ENCODE data around the gene NGEF. TPM values are rescaled to one million over a fixed set of nuclear protein-coding genes. Genes with fewer than 3 reads are reported as not detected.

Gene NGEF
- 10 to 100 TPM in 4 of 8 experiments, 1 to 10 TPM in 4; 5.3 to 47.0 (median 8.4) TPM for total RNA-seq

- Histone ChIP-seq H3K27ac (no peak within 1 kb of the TSS), H3K4me1 (replicated peaks in 1 of 2) (no peaks in the 10 kb centered on the region), H3K4me3 (no peak within 1 kb of the TSS)
- in situ Hi-C loops (cut with MboI; ENCODE audit: low pct_unique_long_range_greater_than_20kb in 2 of 9, low sequenced_read_pairs in 9 of 9, unreplicated experiment in 9 of 9): no loop called here
- 28 to 96% (median 73%) methylated on average over 1 to 7 of the region's 12 CpGs; no CpG with 5 or more reads in 3 of the 10 experiments for WGBS, 10 experiments
- no peak for ATAC-seq (replicated peaks in 6 of 8)
These were observed at the start of gene NGEF for GRCh38 chr2:233013027-233013461. NGEF (minus strand) TSS chr2:233013256; CDS start chr2:232974890, 38,366 bp downstream.

- in situ Hi-C loops (cut with MboI; ENCODE audit: low pct_unique_long_range_greater_than_20kb in 2 of 9, low sequenced_read_pairs in 9 of 9, unreplicated experiment in 9 of 9): no loop called here
- 50 to 92% (median 82%) methylated on average over 1 to 2 of the region's 4 CpGs; no CpG with 5 or more reads in 6 of the 10 experiments for WGBS, 10 experiments
- ATAC-seq (replicated peaks in 6 of 8): no peak
- peaks cover 0 to 16% of the 10 kb centered on the region in 2 donors for H3K4me1 ChIP-seq (replicated peaks in 1 of 2)
- no peak overlapping the region for H3K4me3 ChIP-seq
- H3K27ac ChIP-seq: no peak overlapping the region
These were observed 49.4 kb upstream of the NGEF start for GRCh38 chr2:233062451-233062850.

DNA sequence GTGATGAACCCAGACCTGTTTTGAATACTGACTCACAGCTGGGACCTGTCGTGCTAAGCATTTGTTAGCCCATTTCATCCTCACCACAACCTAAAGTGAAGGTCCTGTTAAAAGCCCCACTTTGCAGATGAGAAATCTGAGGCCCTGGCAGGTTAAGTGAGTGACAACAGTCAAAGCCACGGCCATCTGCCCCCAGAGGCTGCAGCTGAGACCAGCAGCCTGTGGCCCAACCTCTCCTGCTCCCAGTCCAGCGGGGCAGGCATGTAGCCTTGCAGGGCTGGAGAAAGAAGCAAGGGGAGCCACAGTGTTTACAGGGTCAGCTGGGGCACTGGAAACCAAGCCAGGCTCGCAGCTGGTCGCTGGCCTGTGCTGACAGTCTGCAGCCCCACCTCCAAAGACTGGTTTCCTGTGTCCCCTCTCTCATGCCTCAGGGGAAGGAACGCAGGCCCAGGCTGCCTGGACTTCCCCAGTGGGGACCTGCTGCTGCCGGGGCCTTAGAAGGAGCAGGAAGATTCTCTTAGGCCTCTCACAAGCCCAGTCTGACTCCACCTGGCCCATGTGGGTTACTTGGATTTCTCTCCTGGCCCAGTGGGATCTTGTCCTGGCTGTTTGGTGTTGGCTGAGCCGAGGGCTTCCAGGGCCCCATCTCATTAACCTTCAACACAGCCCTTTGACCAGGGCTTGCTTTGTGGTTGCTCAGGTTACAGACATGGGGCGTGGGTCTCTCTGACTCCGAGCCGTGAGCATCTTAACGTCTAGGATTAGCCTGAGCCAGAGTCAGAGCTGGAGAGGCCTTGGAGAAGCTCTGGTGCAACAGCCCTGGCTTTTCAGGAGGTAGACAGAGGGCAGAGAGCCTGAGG lies 48.8 kb upstream of the NGEF start:
- ATAC-seq (replicated peaks in 6 of 8): peak in 4 of 8 experiments; percentile 31 to 50 (median 38)
- 0 to 53% (median 40%) methylated on average over 1 to 7 of the region's 12 CpGs; no CpG with 5 or more reads in 2 of the 10 experiments for WGBS, 10 experiments
- in situ Hi-C loops (cut with MboI; ENCODE audit: low pct_unique_long_range_greater_than_20kb in 2 of 9, low sequenced_read_pairs in 9 of 9, unreplicated experiment in 9 of 9): no loop called here
- H3K4me1 ChIP-seq (replicated peaks in 1 of 2): peaks cover 0 to 16% of the 10 kb centered on the region in 2 donors
- H3K27ac ChIP-seq: no peak overlapping the region
- H3K4me3 ChIP-seq: no peak overlapping the region

GRCh38 chr2:233060980-233061590 lies 48.0 kb upstream of the NGEF start:
- Histone ChIP-seq H3K27ac (no peak overlapping the region), H3K4me3 (no peak overlapping the region), H3K4me1 (replicated peaks in 1 of 2) (peaks cover 0 to 16% of the 10 kb centered on the region in 2 donors)
- WGBS, 10 experiments: 60 to 100% (median 97%) methylated on average over 1 to 3 of the region's 10 CpGs; no CpG with 5 or more reads in 4 of the 10 experiments
- no peak for ATAC-seq (replicated peaks in 6 of 8)
- in situ Hi-C loops (cut with MboI; ENCODE audit: low pct_unique_long_range_greater_than_20kb in 2 of 9, low sequenced_read_pairs in 9 of 9, unreplicated experiment in 9 of 9): no loop called here

DNA sequence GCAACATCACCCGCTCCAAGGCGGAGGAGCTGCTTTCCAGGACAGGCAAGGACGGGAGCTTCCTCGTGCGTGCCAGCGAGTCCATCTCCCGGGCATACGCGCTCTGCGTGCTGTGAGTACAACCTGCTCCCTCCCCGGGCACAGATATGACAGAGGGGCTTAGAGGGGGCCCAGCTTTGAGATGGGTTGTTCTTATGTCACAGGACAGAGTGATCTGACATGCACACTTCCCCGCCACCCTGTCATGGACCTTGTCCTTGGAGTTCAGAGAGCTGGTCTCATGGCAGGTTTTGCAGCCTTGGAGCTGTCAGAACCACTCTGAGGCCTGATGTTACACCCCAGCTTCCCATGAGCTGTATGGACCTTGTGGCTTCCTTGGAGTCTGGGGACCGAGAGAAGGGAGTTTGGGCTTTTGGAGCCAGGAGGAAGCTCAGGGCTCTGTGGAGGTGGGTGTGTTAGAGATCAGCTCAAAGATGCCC lies 47.5 kb upstream of the NGEF start:
- ATAC-seq (replicated peaks in 6 of 8): no peak
- in situ Hi-C loops (cut with MboI; ENCODE audit: low pct_unique_long_range_greater_than_20kb in 2 of 9, low sequenced_read_pairs in 9 of 9, unreplicated experiment in 9 of 9): no loop called here
- 80 to 100% methylated on average over 1 of the region's 13 CpGs; no CpG with 5 or more reads in 8 of the 10 experiments for WGBS, 10 experiments

DNA sequence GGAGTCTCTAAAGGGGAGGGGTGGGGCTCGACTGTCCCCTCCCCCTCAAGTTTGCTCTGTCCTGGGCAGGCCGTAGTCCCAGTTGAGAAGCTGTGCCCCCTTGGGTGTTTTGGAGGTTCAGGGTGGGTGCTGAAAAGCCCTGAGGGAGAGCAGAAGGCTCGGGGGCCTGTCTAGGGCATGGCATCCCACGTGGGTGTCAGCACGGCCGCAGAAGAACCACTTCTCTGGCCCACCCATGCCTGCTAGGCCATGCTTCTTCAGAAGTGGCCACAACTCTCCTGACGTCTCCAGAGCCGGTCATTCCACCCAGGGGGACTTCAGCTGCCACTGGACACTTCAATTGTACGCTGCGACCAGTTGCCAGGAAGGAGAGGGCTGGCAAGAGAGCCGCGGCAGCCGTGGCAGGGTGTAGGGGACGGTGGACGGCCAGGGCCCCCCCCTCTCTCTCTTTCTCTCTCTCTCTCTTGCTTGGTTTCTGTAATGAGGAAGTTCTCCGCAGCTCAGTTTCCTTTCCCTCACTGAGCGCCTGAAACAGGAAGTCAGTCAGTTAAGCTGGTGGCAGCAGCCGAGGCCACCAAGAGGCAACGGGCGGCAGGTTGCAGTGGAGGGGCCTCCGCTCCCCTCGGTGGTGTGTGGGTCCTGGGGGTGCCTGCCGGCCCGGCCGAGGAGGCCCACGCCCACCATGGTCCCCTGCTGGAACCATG lies 46.9 kb upstream of the NGEF start, which contains the start of gene INPP5D:
INPP5D (plus strand) TSS at position 546 of the 704 bp plus-strand sequence; CDS start at position 683, 137 bp downstream.
- WGBS, 10 experiments: 63 to 100% (median 82%) methylated on average over 1 to 8 of the region's 26 CpGs; no CpG with 5 or more reads in 5 of the 10 experiments
- ATAC-seq (replicated peaks in 6 of 8): no peak
- H3K4me3 ChIP-seq: no peak within 1 kb of the TSS
- in situ Hi-C loops (cut with MboI; ENCODE audit: low pct_unique_long_range_greater_than_20kb in 2 of 9, low sequenced_read_pairs in 9 of 9, unreplicated experiment in 9 of 9): no loop called here
- H3K4me1 ChIP-seq (replicated peaks in 1 of 2): peaks cover 0 to 16% of the 10 kb centered on the region in 2 donors
- H3K27ac ChIP-seq: no peak within 1 kb of the TSS

More for the DNA sequence above, 47.5 kb upstream of the NGEF start:
- Histone ChIP-seq H3K4me3 (no peak overlapping the region), H3K4me1 (replicated peaks in 1 of 2) (peaks cover 0 to 16% of the 10 kb centered on the region in 2 donors), H3K27ac (no peak overlapping the region)

DNA sequence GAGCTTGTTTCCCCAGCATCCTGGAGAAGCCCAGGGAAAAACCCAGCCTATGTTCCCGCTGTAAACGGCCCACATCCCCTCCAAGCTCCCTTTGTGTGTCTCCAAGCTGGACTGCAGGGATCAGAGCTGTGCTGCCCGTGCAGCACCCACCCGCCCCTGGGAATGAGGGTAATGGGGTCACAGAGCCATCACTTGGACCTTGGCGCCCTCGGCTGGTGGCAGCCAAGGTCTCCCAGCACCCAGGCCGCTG lies 46.4 kb upstream of the NGEF start:
- no peak overlapping the region for H3K4me3 ChIP-seq
- in situ Hi-C loops (cut with MboI; ENCODE audit: low pct_unique_long_range_greater_than_20kb in 2 of 9, low sequenced_read_pairs in 9 of 9, unreplicated experiment in 9 of 9): no loop called here
- ATAC-seq (replicated peaks in 6 of 8): no peak
- no peak overlapping the region for H3K27ac ChIP-seq
- H3K4me1 ChIP-seq (replicated peaks in 1 of 2): peaks cover 0 to 16% of the 10 kb centered on the region in 2 donors
- WGBS, 10 experiments: 100% methylated on average over 1 of the region's 7 CpGs; no CpG with 5 or more reads in 9 of the 10 experiments

DNA sequence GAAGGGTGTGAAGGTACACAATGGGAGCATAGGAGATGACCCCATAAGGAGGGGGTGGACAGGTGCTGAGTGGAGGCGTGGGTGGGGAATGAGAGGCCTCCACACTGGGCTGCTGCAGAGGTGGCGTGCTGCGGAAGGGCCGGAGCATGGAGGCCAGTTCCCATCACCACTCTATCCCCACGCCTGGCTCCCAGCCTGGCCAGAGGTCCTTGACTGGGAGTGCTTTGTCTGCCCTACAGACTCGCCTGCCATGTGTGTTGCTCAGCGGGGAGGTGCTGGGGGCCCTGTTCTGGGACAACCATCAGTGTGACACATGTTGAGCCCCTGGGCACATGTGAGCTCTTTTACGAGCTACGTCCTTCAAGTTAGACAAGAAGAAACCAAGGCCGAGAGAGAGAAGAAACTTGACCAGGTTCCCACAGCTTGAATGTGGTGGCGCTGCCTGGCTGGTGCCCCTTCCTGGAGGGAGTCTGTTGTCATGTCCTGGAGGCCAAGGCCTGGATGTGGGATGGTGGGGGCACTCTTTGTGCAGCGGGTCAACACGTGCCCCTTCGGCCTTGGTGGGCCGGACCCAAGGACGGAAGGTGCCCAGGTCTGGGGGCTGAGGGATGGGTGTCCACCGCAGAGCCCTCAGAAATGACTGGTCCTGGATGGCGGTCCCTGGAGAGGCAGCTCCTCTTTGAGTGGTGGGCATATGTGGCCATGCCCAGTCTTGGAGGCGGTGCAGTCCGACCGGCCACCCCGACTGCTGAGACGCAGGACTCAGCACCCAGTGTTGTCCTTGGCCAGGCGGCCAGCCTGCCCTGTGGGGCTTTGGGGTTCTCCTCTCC lies 45.9 kb upstream of the NGEF start:
- in situ Hi-C loops (cut with MboI; ENCODE audit: low pct_unique_long_range_greater_than_20kb in 2 of 9, low sequenced_read_pairs in 9 of 9, unreplicated experiment in 9 of 9): no loop called here
- ATAC-seq (replicated peaks in 6 of 8): no peak
- no peak overlapping the region for H3K27ac ChIP-seq
- peaks cover 0 to 16% of the 10 kb centered on the region in 2 donors for H3K4me1 ChIP-seq (replicated peaks in 1 of 2)
- no peak overlapping the region for H3K4me3 ChIP-seq
- 92 to 100% (median 100%) methylated on average over 2 to 5 of the region's 24 CpGs; no CpG with 5 or more reads in 5 of the 10 experiments for WGBS, 10 experiments

- no peak overlapping the region for H3K4me3 ChIP-seq
- H3K27ac ChIP-seq: no peak overlapping the region
- 27 to 100% (median 80%) methylated on average over 1 to 2 of the region's 6 CpGs; no CpG with 5 or more reads in 3 of the 10 experiments for WGBS, 10 experiments
- in situ Hi-C loops (cut with MboI; ENCODE audit: low pct_unique_long_range_greater_than_20kb in 2 of 9, low sequenced_read_pairs in 9 of 9, unreplicated experiment in 9 of 9): no loop called here
- peaks cover 0 to 14% of the 10 kb centered on the region in 2 donors for H3K4me1 ChIP-seq (replicated peaks in 1 of 2)
- ATAC-seq (replicated peaks in 6 of 8): peak in 3 of 8 experiments; percentile 35 to 55 (median 54)
These were observed 44.0 kb upstream of the NGEF start for GRCh38 chr2:233056961-233057605.

DNA sequence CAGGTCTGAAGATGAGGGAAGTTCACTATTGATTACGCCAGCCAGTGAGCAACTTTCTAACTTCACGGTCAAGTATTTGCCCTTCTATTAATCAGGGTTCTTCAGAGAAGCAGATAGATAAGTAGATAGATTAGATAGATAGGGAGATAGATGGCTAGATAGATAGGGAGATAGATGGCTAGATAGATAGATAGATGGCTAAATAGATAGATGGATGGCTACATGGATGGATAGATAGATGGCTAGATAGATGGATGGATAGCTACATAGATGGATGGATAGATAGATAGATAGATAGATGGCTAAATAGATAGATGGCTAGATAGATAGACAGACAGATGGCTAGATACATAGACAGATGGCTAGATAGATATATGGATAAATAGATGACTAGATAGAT lies 42.3 kb upstream of the NGEF start:
- Histone ChIP-seq H3K4me3 (no peak overlapping the region), H3K27ac (no peak overlapping the region), H3K4me1 (replicated peaks in 1 of 2) (no peaks in the 10 kb centered on the region)
- in situ Hi-C loops (cut with MboI; ENCODE audit: low pct_unique_long_range_greater_than_20kb in 2 of 9, low sequenced_read_pairs in 9 of 9, unreplicated experiment in 9 of 9): no loop called here
- no peak for ATAC-seq (replicated peaks in 6 of 8)
- WGBS, 10 experiments: 70 to 100% (median 93%) methylated on average over 1 to 2 of the region's 2 CpGs; no CpG with 5 or more reads in 1 of the 10 experiments

DNA sequence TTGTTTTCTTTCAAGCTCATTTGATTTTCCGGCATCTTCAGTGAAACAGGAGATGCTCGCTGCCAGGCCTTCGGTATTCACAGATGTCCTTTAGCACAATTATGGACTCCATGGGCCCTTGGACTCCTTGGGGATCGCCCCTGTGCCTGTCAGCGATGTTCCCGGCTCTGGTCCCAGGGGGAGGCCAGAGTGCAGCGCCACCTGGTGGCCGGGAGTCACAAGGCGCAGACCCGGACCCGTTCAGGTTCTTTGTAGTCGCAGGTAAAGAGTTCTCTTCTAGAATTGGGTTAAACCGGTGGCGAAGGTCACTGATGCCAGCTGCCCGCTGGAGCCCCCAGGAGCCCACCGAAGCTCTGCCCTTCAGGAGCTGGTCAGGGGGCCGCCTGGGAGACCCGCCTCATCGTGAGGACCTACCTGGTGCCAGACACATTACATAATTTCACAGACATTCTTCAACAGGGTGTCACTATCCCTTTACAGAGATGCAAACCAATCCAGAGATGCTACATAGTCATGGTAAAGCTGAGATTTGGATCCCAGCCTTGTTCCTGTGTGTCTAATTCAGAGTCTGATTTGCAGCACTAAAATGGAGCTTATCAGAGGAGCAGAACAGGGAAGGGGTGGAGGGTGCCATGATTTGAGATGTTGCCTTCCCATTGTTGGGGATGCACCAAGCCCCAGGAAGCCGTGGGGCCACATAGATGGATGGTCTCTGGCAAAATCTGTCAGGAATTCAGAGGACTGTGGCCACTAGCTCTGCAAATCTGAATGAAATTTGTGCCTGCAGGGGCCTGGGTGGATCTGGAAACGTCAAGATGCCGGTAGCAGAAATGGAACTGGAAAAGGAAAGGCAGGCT lies 41.1 kb upstream of the NGEF start:
- peak; percentile 19 to 84 (median 68) for ATAC-seq (replicated peaks in 6 of 8)
- WGBS, 10 experiments: 13 to 92% (median 39%) methylated on average over 2 to 14 of the region's 22 CpGs; no CpG with 5 or more reads in 1 of the 10 experiments
- Histone ChIP-seq H3K4me1 (replicated peaks in 1 of 2) (no peaks in the 10 kb centered on the region), H3K4me3 (no peak overlapping the region), H3K27ac (no peak overlapping the region)
- in situ Hi-C loops (cut with MboI; ENCODE audit: low pct_unique_long_range_greater_than_20kb in 2 of 9, low sequenced_read_pairs in 9 of 9, unreplicated experiment in 9 of 9): no loop called here

Data from motor neuron (in vitro differentiated cells).